ENCODE measurements around the gene FYB2.
A peak's percentile ranks its signal among the peaks of the same experiment; 100 is the strongest.

The FYB2 gene

DNA sequence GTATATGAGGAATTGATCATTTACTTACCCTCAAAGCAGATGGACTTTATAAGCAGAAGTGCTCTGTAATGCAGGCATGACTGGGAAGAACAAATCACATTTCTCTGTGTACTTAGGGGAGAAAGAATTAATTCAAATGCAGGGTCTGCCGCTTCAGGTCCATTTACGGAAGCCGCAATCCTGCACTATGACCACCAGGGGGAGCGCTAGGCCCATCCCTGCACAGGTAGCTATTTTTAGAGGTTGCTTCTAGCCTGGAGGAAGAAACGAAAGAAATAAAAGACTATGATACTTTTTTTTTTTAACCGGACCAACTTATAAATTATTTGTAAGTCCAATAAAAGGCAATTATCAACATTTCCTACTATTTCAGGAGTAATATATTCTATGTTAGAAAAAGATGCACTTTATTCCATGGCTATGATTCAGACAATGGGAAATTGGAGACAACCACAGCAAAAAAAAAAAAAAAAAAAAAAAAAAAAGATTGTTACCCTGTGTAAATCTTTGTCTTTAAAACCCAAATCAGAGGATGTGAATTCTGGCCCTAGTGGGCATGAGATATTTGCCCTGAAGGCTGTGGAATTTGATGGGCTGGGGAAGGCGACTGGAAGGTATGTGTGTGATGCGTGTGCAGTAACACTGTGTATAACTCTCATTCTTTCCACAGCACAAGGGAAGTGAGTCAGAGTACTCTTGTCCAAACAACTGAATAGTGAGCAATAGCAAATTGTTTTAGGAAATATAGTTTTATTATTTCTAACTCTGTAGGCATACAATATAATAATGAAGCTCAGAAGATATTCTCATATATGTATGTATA is 12.9 kb upstream of the FYB2 start:
- DNase-seq: peak; percentile 57 to 72

DNA sequence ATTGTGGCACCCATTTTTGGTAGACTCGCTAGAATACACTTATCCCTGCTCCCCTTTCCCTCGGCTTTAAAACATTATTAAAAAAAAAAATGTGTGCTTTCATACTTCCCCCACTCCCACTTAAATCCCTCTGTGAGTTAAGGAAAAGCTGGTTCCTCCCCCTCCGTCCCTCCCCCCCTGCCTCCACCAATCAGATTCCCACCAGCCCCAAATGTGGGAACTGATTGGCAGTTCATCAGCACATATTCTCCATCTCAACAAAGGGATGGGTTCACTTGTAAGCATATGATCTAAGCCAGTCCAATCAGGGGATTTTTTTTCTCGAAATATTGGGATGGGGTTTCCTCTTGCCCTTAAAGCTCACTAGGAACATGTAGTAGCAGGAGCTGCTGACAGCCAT is 10.8 kb upstream of the FYB2 start:
- DNase-seq: no peak

- DNase-seq: no peak
Observed at GRCh38 chr1:56827711-56828110, 8.5 kb upstream of the FYB2 start.

- no peak for DNase-seq
Observed at GRCh38 chr1:56825436-56825835, 6.2 kb upstream of the FYB2 start.

DNA sequence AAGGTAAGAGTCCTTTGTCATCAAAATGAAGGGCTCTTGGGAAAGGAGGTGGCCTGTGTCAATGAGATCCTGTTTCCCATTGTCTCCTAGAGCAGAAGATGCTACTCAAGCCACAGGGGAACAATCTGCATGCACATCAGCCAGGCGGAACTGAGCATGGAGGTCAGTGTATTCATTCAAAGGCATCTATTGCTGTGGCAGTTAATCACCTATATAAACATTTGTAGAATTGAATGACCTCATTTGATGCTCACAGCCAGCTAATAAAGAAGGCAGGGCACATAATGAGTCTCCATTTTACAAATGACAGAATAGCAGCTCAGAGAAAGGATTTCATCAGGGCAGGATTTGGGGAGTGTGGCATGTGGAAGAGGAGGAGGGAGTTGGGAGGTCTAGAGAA is 5.7 kb upstream of the FYB2 start:
- no peak for DNase-seq

DNA sequence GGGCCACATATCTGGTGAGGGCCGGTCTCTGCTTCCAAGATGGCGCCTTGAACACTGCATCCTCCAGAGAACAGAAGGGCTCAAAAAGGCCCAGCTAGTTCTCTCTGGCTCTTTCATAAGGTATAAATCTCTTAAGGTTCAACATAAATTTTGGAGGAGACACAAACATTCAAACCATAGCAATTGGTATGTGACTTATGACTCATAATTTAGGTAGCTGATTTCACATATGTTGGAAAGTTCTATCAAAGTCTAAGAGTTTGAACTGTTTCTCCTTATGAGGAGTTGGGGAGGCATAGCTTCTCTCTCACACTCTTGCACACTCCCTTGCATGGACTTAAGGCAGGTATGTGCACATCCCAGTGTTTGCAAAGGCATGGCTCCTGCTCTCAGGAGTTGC is 5.1 kb upstream of the FYB2 start:
- DNase-seq: no peak

DNA sequence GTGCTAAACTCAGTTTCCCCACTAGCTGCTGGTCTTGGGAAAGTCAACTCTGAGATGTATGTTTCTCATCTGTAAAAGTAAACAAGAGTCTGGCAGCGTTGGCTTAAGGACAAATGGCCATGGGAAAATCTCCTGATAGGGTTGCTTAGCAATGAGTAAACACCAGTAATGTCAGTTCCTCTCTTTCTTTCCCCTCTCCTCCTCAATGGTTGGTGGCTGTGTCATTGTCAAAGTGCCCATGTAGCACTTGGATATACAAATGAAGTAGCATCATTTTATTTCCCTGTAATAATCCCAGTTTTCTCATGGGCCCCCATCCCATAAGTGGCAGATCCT is 2.2 kb upstream of the FYB2 start:
- no peak for DNase-seq

GRCh38 chr1:56820755-56821461 is 1.7 kb upstream of the FYB2 start:
- DNase-seq: peak; percentile 28 to 52

DNA sequence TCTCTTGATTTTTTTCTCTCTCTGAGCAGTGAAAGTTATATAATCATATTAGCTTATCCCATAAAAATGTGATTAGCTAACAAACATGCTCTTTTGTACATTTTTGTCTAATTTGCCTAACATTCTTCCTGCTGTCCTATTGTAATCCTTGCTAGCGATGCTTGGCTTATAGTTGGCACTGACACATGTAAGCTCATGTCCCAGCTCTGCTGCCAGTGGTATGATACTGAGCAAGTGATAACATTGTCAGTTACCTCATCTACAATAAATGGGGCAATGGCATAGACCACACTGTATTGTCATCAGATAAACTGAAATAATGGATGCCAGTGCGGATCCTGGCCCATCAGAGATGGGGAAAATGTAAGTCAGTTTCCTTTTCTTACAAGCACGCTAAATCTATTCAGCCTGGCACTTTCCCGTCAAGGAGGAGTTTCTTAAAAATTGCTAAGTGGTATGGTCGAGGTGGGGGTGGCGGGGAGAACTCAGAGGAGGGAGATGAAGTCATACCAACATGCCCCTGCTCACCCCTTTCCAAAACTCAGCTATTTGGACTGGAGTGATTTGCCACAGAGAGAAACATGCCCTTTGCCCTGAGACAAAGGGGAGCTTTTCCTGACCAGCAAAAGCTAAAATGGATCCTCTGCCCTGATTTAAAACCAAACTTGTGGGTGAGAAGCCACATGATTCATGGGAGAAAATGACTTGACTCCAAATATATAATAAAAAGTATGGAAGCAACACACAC is 1.3 kb downstream of the FYB2 start:
- DNase-seq: no peak

DNA sequence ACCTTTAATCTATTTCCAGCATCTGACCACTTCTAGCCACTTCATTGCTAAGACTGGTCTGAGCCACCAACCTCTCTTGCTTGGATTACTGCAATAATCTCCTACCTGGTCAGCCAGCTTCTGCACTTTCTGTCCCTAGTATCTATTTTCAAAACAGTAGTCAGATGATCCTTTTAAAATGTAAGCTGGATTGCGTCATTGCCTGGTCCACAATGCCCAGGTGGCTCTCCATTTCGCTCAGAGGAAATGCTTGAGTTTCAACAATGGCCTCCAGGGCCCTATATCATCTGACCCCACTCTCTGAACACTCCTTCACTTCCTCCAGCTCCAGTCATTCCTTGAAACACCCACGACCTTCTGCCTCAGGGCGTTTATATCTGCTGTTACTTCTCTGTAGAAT is 2.3 kb downstream of the FYB2 start:
- DNase-seq: no peak

DNA sequence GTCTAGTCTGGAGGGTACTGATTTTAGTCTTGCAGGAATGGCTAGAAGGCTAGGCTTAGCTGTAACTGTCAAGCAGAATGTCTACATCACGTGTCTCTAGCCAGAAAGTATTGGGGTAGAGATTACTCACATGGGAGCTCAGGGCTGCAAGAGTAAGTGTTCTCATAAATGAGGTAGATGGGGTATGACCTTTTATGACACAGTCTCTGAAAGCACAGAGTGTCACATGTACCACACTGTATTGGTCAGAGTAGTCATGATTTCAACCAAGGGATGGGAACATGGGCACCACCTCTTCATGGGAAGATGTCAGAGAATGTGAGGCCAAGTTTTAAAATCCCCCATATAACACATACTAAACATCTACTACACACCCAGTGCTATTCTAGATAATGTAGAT is 2.9 kb downstream of the FYB2 start:
- DNase-seq: no peak

DNA sequence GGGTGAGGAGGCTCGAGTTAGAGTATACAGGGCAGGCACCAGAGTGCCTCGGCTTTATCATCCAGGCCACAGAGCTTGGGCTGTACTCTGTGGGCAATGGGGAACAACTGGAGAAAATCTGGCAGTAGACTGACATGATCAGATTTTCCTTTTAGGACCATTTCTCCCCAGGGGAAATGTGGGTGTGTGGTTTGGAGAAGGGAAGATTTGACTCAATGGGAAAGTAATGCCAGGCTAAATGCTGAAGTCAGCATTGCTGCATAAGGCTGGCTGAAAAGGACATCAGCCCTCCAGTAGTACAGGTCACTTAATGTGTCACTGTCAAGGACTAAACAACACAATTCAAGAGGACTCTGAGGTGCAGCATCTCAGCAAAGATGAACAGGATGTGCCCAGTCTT is 5.0 kb downstream of the FYB2 start:
- DNase-seq: no peak

DNA sequence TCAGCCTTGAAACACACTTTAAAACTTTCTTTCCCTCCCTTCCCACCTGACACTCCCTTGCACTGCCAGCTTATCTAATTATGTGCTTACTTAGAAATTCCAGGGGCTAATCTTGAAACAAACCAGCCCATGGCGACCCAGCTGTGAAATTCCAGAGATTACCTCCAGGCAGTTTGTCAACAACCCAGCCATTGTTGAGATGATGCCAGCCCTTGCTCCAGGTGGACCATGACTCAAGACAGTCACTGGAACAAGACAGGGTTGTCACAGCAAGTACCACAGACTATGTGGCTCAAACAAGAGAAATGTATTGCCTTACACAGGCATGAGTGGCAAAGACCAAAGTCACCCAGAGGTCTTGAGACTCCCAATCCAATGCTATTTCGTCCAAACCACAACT is 7.9 kb downstream of the FYB2 start:
- DNase-seq: no peak

DNA sequence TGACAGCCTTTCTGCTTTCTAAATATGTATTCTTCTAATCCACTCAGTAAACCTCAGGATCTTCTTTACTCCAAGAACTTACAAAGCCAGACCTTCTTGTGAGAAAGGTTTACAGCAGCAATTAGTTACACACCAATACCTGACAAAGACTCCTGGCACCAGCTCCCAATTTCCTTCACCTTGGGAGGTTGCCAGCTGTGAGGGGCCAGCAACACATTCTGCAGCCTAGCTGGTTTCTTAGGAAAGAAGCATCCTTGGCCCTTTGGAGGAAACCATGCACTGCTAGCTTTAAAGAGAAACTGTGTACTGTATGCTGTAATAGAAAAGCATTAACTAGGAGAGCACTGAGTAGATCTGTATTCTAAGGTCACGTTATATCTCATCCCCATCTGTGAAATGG is 10.8 kb downstream of the FYB2 start:
- no peak for DNase-seq

GRCh38 chr1:56806804-56807203 is 12.4 kb downstream of the FYB2 start:
- no peak for DNase-seq

DNA sequence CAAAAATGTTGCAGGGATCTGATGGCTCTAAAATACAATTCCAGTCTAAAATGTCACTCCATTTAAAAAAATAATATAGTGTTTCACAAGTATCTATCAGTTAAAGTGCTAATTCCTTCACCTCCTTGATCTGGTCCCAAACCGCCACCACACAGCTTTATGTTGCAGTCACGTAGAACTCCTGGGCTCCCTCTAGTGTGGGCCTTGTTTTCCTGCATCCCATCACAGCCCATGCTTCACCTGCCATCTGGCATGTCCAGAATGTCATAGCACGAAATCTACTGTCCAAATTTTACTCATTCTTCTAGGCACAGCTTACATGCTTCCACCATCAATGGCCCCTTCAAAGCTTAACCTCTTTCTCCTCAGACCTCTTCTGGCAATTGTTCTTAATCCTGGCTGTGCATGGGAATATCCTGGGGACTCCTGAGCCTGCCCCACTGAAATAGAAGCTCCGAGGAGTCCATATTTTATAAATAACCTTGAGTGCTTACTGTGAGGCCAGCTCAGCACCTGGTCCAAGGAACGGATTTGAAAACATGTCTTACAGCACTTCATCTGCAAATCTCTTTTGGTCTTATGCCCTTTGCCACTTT is 15.5 kb downstream of the FYB2 start:
- no peak for DNase-seq

DNA sequence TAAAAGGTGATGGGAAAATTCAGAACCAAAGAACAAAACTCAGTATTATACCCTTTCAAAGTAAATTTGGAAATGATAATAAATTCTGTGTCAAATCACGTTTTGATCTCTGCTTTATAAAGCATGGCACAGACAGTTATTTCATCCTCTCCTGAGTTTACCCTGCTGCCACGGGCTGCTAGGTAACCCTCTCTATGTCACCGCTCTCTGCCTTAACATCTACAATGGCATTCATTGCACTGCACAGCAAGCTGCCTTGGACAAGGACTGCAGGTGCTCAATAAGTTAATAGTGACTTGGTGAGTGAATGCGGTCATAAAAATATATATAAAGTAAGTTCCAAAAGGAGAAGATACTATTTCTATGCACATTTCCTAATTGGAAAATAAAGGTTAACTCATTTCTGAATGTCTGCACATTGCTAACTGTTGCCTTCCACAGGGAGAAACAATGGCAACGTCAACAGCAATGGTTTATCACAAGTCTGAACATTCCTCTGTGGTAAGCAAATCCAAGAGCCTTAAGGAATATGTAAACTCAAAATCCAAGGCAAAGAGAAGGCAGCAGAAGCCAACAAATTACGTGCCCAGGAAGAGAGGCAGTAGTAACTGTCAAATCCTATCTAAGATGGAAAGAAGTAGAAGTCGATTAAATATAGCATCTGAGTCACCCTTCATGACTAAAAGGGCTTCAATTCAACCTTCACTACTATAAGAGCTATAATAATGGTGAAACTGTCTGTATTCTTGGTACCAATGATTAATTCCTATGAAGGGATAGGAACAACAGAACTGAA is 19.4 kb downstream of the FYB2 start:
- DNase-seq: no peak

- no peak for DNase-seq
Observed at GRCh38 chr1:56798053-56798471, 21.1 kb downstream of the FYB2 start.

DNA sequence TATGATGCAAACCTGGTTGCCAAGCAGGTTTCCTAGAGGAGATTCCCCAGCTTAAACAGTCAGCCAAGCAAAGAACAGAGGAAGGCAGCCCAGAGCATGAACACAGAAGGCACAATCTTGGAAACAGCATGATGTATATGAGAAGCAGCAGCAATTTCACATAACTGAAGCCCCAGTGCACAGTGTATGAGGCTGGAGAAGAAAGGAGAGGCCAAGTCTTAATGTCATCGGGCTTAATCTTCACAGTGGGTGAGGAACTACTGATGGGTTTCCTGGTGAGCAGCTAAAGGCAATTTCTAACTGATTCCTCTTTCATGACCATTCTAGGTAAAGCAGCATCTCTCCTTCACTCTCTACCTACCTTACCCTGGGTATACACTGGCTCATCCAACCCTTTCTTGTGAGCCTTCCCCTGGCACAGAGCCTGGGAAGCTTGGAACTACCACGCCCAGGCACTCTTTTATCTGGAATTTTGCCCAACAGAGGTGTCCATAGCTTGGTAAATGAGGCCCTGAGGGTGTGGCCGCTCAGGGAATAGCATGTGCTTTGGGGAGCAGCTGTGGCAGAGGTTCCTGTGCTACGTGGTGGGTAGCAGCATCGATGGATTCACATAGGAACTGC is 22.0 kb downstream of the FYB2 start:
- DNase-seq: no peak

DNA sequence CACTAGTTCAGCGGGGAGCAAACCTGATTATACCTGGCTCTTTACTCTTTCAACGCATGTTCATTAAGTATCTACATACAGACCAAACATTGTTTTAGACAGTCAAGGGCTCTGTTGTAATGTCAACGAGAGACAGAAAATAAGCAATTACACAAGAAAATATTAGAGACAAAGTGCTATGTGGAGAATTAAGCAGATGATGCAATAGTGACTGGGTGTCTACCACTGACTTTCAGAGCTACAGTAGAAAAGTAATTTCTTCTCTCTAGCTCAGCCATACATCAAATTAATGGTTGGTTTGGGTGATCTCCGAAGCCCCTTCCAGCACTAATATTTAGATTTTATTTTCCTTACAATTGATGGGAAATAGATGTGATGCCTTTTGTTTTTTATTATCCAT is 23.3 kb downstream of the FYB2 start:
- no peak for DNase-seq

GRCh38 chr1:56790036-56790435 is 29.2 kb downstream of the FYB2 start:
- DNase-seq: no peak

DNA sequence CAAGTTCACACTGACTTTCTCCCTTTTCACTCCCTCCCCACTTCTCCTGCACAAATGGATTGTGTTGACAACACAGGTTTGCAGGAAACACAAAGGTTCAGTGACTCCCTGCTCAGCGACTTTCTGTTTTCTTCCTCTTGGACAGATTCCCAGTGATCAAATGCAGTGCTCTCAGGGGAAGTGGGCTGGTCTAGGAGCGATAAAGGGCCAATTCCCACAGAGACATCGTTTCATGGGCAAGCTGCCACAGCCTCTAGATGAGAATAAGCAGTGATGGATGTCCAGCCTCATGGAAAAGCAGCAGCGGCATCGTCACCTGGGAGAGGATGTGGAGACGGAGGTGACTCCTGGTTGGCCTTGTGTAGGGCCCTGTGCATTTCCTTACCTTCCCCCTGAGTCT is 30.6 kb downstream of the FYB2 start:
- no peak for DNase-seq

All from CD4-positive, alpha-beta T cell treated with Interferon alpha-2 for 1 hour (primary cell).